GM12864 (cell line): Measurements from ENCODE around the gene FN3K.

Experiments
- DNase-seq: peaks from one replicate; pipeline ENCODE4 v3.0.0-alpha.2; 2011; ENCODE audit warnings: low read depth
- H3K4me3 ChIP-seq: 2 replicates; pipeline ENCODE4 v1.5.1; 2011; ENCODE audit warnings: mild to moderate bottlenecking, low read depth, low read length, control low read depth
- TF ChIP-seq, protein P1 (sequence below): IDR thresholded peaks from 2 replicates; pipeline ENCODE4 v1.5.1; 2011; ENCODE audit warnings: low read depth, mild to moderate bottlenecking, moderate library complexity, low read length, control low read depth, inconsistent platforms; ENCODE audit errors: missing control alignments

The FN3K gene

GRCh38 chr17:82704886-82705285 is 30.5 kb upstream of the FN3K start:
- H3K4me3 ChIP-seq = no peak overlapping the region
- no peak for DNase-seq
- TF ChIP-seq, protein P1, sequence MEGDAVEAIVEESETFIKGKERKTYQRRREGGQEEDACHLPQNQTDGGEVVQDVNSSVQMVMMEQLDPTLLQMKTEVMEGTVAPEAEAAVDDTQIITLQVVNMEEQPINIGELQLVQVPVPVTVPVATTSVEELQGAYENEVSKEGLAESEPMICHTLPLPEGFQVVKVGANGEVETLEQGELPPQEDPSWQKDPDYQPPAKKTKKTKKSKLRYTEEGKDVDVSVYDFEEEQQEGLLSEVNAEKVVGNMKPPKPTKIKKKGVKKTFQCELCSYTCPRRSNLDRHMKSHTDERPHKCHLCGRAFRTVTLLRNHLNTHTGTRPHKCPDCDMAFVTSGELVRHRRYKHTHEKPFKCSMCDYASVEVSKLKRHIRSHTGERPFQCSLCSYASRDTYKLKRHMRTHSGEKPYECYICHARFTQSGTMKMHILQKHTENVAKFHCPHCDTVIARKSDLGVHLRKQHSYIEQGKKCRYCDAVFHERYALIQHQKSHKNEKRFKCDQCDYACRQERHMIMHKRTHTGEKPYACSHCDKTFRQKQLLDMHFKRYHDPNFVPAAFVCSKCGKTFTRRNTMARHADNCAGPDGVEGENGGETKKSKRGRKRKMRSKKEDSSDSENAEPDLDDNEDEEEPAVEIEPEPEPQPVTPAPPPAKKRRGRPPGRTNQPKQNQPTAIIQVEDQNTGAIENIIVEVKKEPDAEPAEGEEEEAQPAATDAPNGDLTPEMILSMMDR = no peak

GRCh38 chr17:82705756-82706155 is 29.7 kb upstream of the FN3K start:
- H3K4me3 ChIP-seq = no peak overlapping the region
- no peak for DNase-seq
- TF ChIP-seq, protein P1 = no peak

DNA sequence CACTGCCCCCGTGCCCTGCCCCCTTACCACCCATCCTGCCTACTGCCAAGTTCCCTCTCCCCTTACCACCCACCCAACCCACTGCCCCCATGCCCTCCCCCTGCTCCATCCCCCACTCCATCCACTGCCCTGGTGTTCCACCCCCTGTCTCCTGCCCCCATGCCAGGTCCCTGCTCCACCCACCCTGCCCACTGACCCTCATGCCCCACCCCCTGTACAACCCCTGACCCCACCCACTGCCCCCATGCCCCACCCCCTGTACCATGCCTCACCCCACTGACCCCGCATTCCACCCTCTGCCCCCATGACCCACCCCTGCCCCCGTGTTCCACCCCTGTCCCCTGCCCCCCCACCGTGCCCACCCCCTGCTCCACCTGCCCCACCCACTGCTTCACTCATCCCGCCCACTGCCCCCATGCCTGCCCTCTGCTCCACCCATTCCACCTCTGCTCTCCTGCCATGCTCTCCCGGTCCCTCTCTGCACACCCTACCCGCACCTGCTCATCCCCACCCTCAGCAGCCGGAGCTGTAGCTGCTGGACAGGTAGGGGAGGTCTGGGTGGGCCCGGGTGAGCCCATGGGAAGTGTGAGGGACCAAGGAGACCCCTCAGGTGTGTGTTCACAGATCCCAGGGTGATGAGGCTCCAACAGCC is 26.3 kb upstream of the FN3K start:
- TF ChIP-seq, protein P1 = no peak

DNA sequence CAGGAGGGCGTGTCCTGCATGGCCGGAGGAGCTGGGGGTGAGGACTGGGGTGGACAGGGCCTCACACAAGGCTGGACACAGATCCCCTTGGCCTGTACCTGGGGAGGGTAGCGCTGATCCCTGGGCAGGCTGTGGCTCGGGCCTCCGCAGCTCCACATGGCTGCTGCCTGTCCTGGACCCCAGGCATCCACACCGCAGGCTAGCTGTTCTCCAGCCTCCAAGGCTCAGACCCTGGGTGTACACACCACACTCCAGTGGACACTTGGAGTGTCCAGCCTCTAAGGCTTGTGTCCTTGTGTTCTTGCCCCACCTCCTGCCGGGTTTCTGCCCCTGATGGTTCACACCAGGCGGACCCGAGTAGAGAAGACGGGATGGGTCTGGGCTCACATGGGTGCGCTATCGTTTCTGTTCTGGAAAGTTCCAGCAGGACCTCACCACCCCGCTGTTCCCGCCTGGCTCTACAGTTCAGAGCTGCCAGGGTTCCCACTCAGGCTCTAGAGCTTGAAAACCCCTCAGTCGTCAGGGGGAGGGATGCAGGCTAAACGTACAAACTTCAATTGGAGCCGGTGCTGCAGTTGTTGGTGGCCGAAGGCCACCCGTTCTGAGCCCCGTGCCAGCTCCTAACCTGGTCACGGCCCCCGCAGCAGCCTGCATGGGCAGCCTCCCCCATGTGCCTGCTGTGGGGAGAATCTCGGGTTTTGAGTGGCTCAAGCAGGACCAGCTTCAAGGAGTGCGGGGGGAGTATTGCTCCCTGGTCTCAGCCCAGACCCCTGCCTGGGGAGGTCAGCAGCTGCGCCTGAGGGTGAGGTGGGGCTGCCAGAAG is 25.5 kb upstream of the FN3K start:
- no peak overlapping the region for H3K4me3 ChIP-seq
- no peak for DNase-seq
- TF ChIP-seq, protein P1 = no peak

More for the DNA sequence above, 26.3 kb upstream of the FN3K start:
- no peak for DNase-seq
- no peak overlapping the region for H3K4me3 ChIP-seq

GRCh38 chr17:82710499-82711232 is 24.7 kb upstream of the FN3K start:
- TF ChIP-seq, protein P1 = no peak
- no peak for DNase-seq
- no peak overlapping the region for H3K4me3 ChIP-seq

GRCh38 chr17:82713071-82713723 is 22.2 kb upstream of the FN3K start:
- DNase-seq = no peak
- TF ChIP-seq, protein P1 = no peak
- H3K4me3 ChIP-seq = no peak overlapping the region
